H1 (cell line): Measurements from ENCODE around the gene SPAG16. TPM values are rescaled to one million over a fixed set of nuclear protein-coding genes. Genes with fewer than 3 reads are reported as not detected.
A peak's percentile ranks its signal among the peaks of the same experiment; 100 is the strongest.

ENCODE experiments used
- CTCF ChIA-PET: fragments of 300-600 bp; sonication (Branson Sonifier 250); formaldehyde crosslinking; loops from one replicate; lab custom pipeline; 2021; ENCODE audit not compliant: partially characterized antibody; lab: Charles Lee
- POLR2A ChIA-PET: fragments of 300-600 bp; sonication (Branson Sonifier 250); formaldehyde crosslinking; loops from one replicate; lab custom pipeline; 2021; ENCODE audit warnings: inconsistent platforms; ENCODE audit not compliant: partially characterized antibody; lab: Charles Lee
- DNase-seq, 2 experiments: peaks; one replicate each; pipeline versions ENCODE4 v3.0.0 to v3.0.0-alpha.2; 2010 to 2022; ENCODE audit warnings: low spot score in 2 of 2, low read depth in 1 of 2, mixed read lengths in 1 of 2
- FAIRE-seq: peaks from 2 replicates; lab custom pipeline; 2011; peaks lifted over from hg19 to GRCh38; lab: Jason Lieb, UNC
- H2AFZ ChIP-seq: 2 replicates; pipeline ENCODE4 v1.8.1; 2012; ENCODE audit warnings: low read length, inconsistent platforms
- H2AK5ac ChIP-seq: 2 replicates; pipeline ENCODE4 v1.6.1; 2013; ENCODE audit warnings: low read depth, low read length
- H2BK120ac ChIP-seq: replicated peaks from 2 replicates; pipeline ENCODE3; 2013; ENCODE audit warnings: low read depth, low read length, inconsistent platforms
- H2BK12ac ChIP-seq: 2 replicates; pipeline ENCODE4 v1.6.1; 2013; ENCODE audit warnings: low read depth, low read length
- H2BK15ac ChIP-seq: 2 replicates; pipeline ENCODE4 v1.6.1; 2013; ENCODE audit warnings: low read length
- H2BK20ac ChIP-seq: 2 replicates; pipeline ENCODE4 v1.6.1; 2013; ENCODE audit warnings: low read length
- H2BK5ac ChIP-seq: 2 replicates; pipeline ENCODE4 v1.6.1; 2013; ENCODE audit warnings: low read depth, low read length
- H3K14ac ChIP-seq: 2 replicates; pipeline ENCODE4 v1.6.1; 2013; ENCODE audit warnings: inconsistent platforms; ENCODE audit not compliant: insufficient read length
- H3K18ac ChIP-seq: 2 replicates; pipeline ENCODE4 v1.6.1; 2013; ENCODE audit warnings: low read length; ENCODE audit errors: extremely low read depth
- H3K23ac ChIP-seq: 2 replicates; pipeline ENCODE4 v1.6.1; 2013; ENCODE audit warnings: inconsistent platforms; ENCODE audit not compliant: insufficient read length
- H3K23me2 ChIP-seq: 2 replicates; pipeline ENCODE4 v1.6.1; 2013; ENCODE audit warnings: low read depth, low read length
- H3K27ac ChIP-seq: 2 replicates; pipeline ENCODE4 v1.6.1; 2011; ENCODE audit warnings: low read depth, low read length, inconsistent platforms
- H3K27me3 ChIP-seq, 4 experiments: replicated peaks in 1 of 4; 1 replicate in 1 of 4; 2 replicates in 3 of 4; pipeline versions ENCODE4 v1.6.1 to v1.8.1; 2011 to 2013; ENCODE audit warnings: low read length in 3 of 4, mild to moderate bottlenecking in 3 of 4, inconsistent platforms in 2 of 4, mixed read lengths in 2 of 4, moderate library complexity in 1 of 4; ENCODE audit not compliant: control insufficient read depth in 3 of 4, insufficient read depth in 3 of 4; ENCODE audit errors: extremely low read depth in 1 of 4
- H3K36me3 ChIP-seq, 4 experiments: 2 replicates each; pipeline versions ENCODE4 v1.6.1 to v1.8.1; 2011 to 2013; ENCODE audit warnings: mild to moderate bottlenecking in 4 of 4, low read length in 3 of 4, moderate library complexity in 2 of 4, control low read depth in 1 of 4, inconsistent platforms in 1 of 4; ENCODE audit not compliant: insufficient read depth in 4 of 4, control insufficient read depth in 2 of 4
- H3K4ac ChIP-seq: replicated peaks from 2 replicates; pipeline ENCODE3; 2013; ENCODE audit warnings: low read length, low read depth, mixed read lengths, inconsistent platforms; ENCODE audit not compliant: insufficient read length
- H3K4me1 ChIP-seq, 4 experiments: replicated peaks in 1 of 4; 1 replicate in 1 of 4; 2 replicates in 3 of 4; pipeline versions ENCODE4 v1.6.1 to v1.8.1; 2011 to 2013; ENCODE audit warnings: low read length in 3 of 4, inconsistent platforms in 2 of 4, mixed read lengths in 1 of 4; ENCODE audit not compliant: insufficient read depth in 4 of 4, control insufficient read depth in 3 of 4
- H3K4me2 ChIP-seq, 2 experiments: 2 replicates each; pipeline versions ENCODE4 v1.6.1 to v1.8.1; 2011 to 2013; ENCODE audit warnings: low read depth in 2 of 2, low read length in 2 of 2, control low read depth in 1 of 2, inconsistent platforms in 1 of 2, mild to moderate bottlenecking in 1 of 2; ENCODE audit not compliant: insufficient read depth in 1 of 2
- H3K4me3 ChIP-seq, 4 experiments: fragments of 200-600, 300-600 bp in 1 of 4; sonication (generic), shearing (Covaris generic), sonication (Bioruptor Twin) in 1 of 4; 2 replicates each; pipeline versions ENCODE4 v1.5.1 to v1.8.1; 2011 to 2016; ENCODE audit warnings: low read length in 4 of 4, low read depth in 3 of 4, control low read depth in 2 of 4, inconsistent platforms in 2 of 4, mild to moderate bottlenecking in 2 of 4, mixed read lengths in 1 of 4, moderate library complexity in 1 of 4; ENCODE audit not compliant: insufficient read depth in 2 of 4; ENCODE audit errors: extremely low read depth in 1 of 4
- H3K56ac ChIP-seq: replicated peaks from 2 replicates; pipeline ENCODE3; 2013; ENCODE audit warnings: low read depth, mild to moderate bottlenecking, mixed read lengths, low read length, inconsistent platforms; ENCODE audit not compliant: insufficient read length
- H3K79me1 ChIP-seq: 2 replicates; pipeline ENCODE4 v1.6.1; 2013; ENCODE audit warnings: low read depth, low read length, control low read depth
- H3K79me2 ChIP-seq, 2 experiments: 2 replicates each; pipeline versions ENCODE4 v1.6.1 to v1.8.1; 2012 to 2013; ENCODE audit warnings: low read length in 2 of 2, mild to moderate bottlenecking in 2 of 2, inconsistent platforms in 1 of 2; ENCODE audit not compliant: insufficient read depth in 2 of 2, control insufficient read depth in 1 of 2
- H3K9ac ChIP-seq, 4 experiments: replicated peaks in 1 of 4; 1 replicate in 1 of 4; 2 replicates in 3 of 4; pipeline versions ENCODE4 v1.6.1 to v1.8.1; 2011 to 2013; ENCODE audit warnings: low read depth in 3 of 4, low read length in 3 of 4, control low read depth in 2 of 4, mild to moderate bottlenecking in 2 of 4, moderate library complexity in 2 of 4, inconsistent platforms in 1 of 4; ENCODE audit errors: extremely low read depth in 1 of 4
- H3K9me3 ChIP-seq, 2 experiments: 2 replicates each; pipeline versions ENCODE4 v1.6.1 to v1.8.1; 2012 to 2013; ENCODE audit warnings: mild to moderate bottlenecking in 2 of 2, moderate library complexity in 2 of 2, control low read depth in 1 of 2, inconsistent platforms in 1 of 2, low read depth in 1 of 2, low read length in 1 of 2, mixed read lengths in 1 of 2; ENCODE audit not compliant: insufficient read depth in 2 of 2
- H4K20me1 ChIP-seq, 2 experiments: replicated peaks in 1 of 2; 2 replicates each; pipeline versions ENCODE3 to v1.8.1; 2011 to 2013; ENCODE audit warnings: inconsistent platforms in 2 of 2, low read length in 2 of 2, mild to moderate bottlenecking in 1 of 2; ENCODE audit not compliant: insufficient read depth in 2 of 2, control insufficient read depth in 1 of 2
- H4K5ac ChIP-seq: 2 replicates; pipeline ENCODE4 v1.6.1; 2013; ENCODE audit warnings: low read length, low read depth, mixed read lengths, inconsistent platforms; ENCODE audit not compliant: insufficient read length
- H4K8ac ChIP-seq: 2 replicates; pipeline ENCODE4 v1.8.0; 2013; ENCODE audit warnings: mild to moderate bottlenecking, moderate library complexity, low read length, inconsistent platforms; ENCODE audit not compliant: insufficient read depth; ENCODE audit errors: extremely low read depth
- H4K91ac ChIP-seq: replicated peaks from 2 replicates; pipeline ENCODE3; 2013; ENCODE audit warnings: low read length, mixed read lengths, inconsistent platforms; ENCODE audit not compliant: insufficient read length
- GABPA ChIP-seq: IDR thresholded peaks from 2 replicates; pipeline ENCODE4 v1.6.1; 2011; ENCODE audit warnings: mild to moderate bottlenecking, low read length, moderate library complexity, borderline replicate concordance; ENCODE audit not compliant: insufficient read depth
- GTF2F1 ChIP-seq: IDR thresholded peaks from 2 replicates; pipeline ENCODE4 v1.6.1; 2012; ENCODE audit warnings: low read depth, low read length, improper control_type of control experiment, borderline replicate concordance
- MAFK ChIP-seq: IDR thresholded peaks from 2 replicates; pipeline ENCODE4 v1.6.1; 2012; ENCODE audit warnings: low read depth, mild to moderate bottlenecking, improper control_type of control experiment, low read length
- POLR2AphosphoS5 ChIP-seq: IDR thresholded peaks from 2 replicates; pipeline ENCODE4 v1.6.1; 2011; ENCODE audit warnings: low read depth, low read length
- SRF ChIP-seq: IDR thresholded peaks from 2 replicates; pipeline ENCODE4 v1.6.1; 2011; ENCODE audit warnings: mild to moderate bottlenecking, low read depth, low read length, moderate library complexity
- TBP ChIP-seq: IDR thresholded peaks from 2 replicates; pipeline ENCODE4 v1.6.1; 2011; ENCODE audit warnings: low read depth, low read length, improper control_type of control experiment
- WGBS, 2 experiments: shearing (Covaris generic) in 1 of 2; methylation state at CpG; one replicate each; pipeline versions ENCODE4 v1.1.6 to v1.1.7; 2013 to 2015; ENCODE audit warnings: low lambda C conversion rate in 2 of 2, mixed read lengths in 2 of 2, inconsistent platforms in 1 of 2, low coverage in 1 of 2, missing lambda C conversion rate in 1 of 2; ENCODE audit not compliant: insufficient replicate concordance in 2 of 2, insufficient coverage in 1 of 2, insufficient read length in 1 of 2; ENCODE audit errors: extremely low coverage in 1 of 2, missing lambda C conversion rate in 1 of 2; 5-methylcytosine and 5-hydroxymethylcytosine counted together
- polyA plus RNA-seq, 7 experiments: library from polyadenylated mRNA; depleted of rRNA in 3 of 7; stranded (reverse) in 5 of 7; unstranded in 2 of 7; fragments of >200 nt in 5 of 7; fragments of 200-250 nt in 2 of 7; gene quantifications; 1 replicate in 5 of 7; 2 replicates in 1 of 7; 4 replicates in 1 of 7; pipeline versions ENCODE4 v1.2.1 to v1.2.3, GENCODE V29; 2011 to 2013; ENCODE audit warnings: missing spikeins in 2 of 7, mixed read lengths in 2 of 7
- total RNA-seq: library from RNA; stranded (reverse); fragmentation: NEBNext Ultra II Directional; extraction: Animal tissue kit (Norgen Biotek cat#: 25700); gene quantifications from 2 replicates; pipeline ENCODE4 v1.2.1, GENCODE V29; 2021

Gene SPAG16
- total and polyA plus RNA-seq, 2 of the 8 experiments (the other 6 are each of a cell fraction or from before 2014, with no cell fraction given), result 6.0 to 14.9 TPM

DNA sequence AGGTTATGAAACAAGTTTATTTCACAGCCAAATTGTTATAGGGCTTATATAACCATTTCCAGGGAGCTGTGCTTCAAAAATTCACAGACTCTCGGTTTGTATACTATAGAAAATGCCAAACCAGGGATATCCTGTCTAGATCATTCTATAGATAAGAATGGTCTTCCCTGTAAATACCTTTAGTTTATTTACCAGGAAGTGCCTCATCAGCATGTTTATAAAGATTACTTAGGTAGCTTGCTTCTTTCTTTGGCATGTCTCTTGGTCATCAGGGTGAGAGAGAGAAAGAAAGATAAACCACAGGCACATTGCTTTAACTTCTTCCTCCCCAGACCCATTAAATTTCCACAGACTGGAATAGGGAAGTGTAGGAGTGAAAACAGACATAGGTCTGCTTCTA is 439.4 kb downstream of the SPAG16 start:
- TF ChIP-seq SRF, result no peak
- no peak for TF ChIP-seq POLR2AphosphoS5
- no peak for TF ChIP-seq GTF2F1
- no peak for TF ChIP-seq GABPA
- no peak for TF ChIP-seq TBP
- peak; percentile 62; the same call in 1 of the 2 replicates for TF ChIP-seq MAFK
- TF ChIP-seq, all 59 proteins: peak for 1
- no peak overlapping the region for H3K4me2 ChIP-seq
- no peak overlapping the region for H3K9ac ChIP-seq
- no peak overlapping the region for H2BK15ac ChIP-seq
- no peak overlapping the region for H2BK120ac ChIP-seq
- H2AFZ ChIP-seq, result no peak overlapping the region; the same call in 1 of the 2 replicates
- ChIA-PET POLR2A (no interaction called here), CTCF (interaction anchor here (0.6 to 1.7 kb wide), 4 partner anchors 10 to 911 kb away, joined by 3 to 8 read pairs (median 4); no protein-coding TSS in a partner anchor)
- H3K79me1 ChIP-seq, result no peaks in the 10 kb centered on the region
- peaks cover 0 to 7% (median 2%) of the 10 kb centered on the region in 4 experiments; a peak in 3 of 7 replicates for H3K4me1 ChIP-seq
- H4K5ac ChIP-seq, result no peak overlapping the region
- H3K27me3 ChIP-seq, result no peaks in the 10 kb centered on the region
- no peak overlapping the region for H3K27ac ChIP-seq
- no peak overlapping the region for H3K4me3 ChIP-seq
- no peaks in the 10 kb centered on the region for H3K79me2 ChIP-seq
- H2AK5ac ChIP-seq, result no peak overlapping the region
- FAIRE-seq, result no peak
- H3K4ac ChIP-seq, result no peak overlapping the region
- H2BK20ac ChIP-seq, result no peak overlapping the region
- no peaks in the 10 kb centered on the region; a peak in 1 of 4 replicates for H3K9me3 ChIP-seq
- H3K23me2 ChIP-seq, result no peaks in the 10 kb centered on the region
- H3K23ac ChIP-seq, result no peak overlapping the region
- H2BK12ac ChIP-seq, result no peak overlapping the region
- H3K56ac ChIP-seq, result no peak overlapping the region
- H3K14ac ChIP-seq, result no peak overlapping the region
- no peaks in the 10 kb centered on the region for H3K36me3 ChIP-seq
- H4K20me1 ChIP-seq, result no peaks in the 10 kb centered on the region
- H4K8ac ChIP-seq, result no peak overlapping the region
- no peak overlapping the region for H3K18ac ChIP-seq
- whole genome bisulfite sequencing, 2 experiments, result 84% methylated on average over 1 of the region's 1 CpG; no CpG with 5 or more reads in 1 of the 2 experiments
- DNase-seq, result no peak
- no peak overlapping the region for H2BK5ac ChIP-seq
- no peak overlapping the region for H4K91ac ChIP-seq
